HepG2 (cell line): ENCODE measurements around the gene PGK1. TPM values are rescaled to one million over a fixed set of nuclear protein-coding genes. Genes with fewer than 3 reads are reported as not detected.
A peak's percentile ranks its signal among the peaks of the same experiment; 100 is the strongest.

Experiments
- AFF4 ChIP-seq: sonication (generic); formaldehyde crosslinking; IDR thresholded peaks from 2 replicates; pipeline ENCODE4 v1.4.0; 2020; ENCODE audit warnings: missing genetic modification reagents
- ATF1 ChIP-seq: IDR thresholded peaks from 2 replicates; pipeline ENCODE4 v1.6.1; 2016; ENCODE audit warnings: mild to moderate bottlenecking, control low read depth
- BRF2 ChIP-seq: sonication (generic); formaldehyde crosslinking; IDR thresholded peaks from 2 replicates; pipeline ENCODE4 v1.8.1; 2022; ENCODE audit warnings: mild to moderate bottlenecking, missing genetic modification reagents
- CEBPG ChIP-seq: IDR thresholded peaks from 2 replicates; pipeline ENCODE4 v1.6.1; 2016
- KDM6A ChIP-seq: IDR thresholded peaks from 2 replicates; pipeline ENCODE4 v1.6.1; 2016; ENCODE audit warnings: low read depth
- KLF9 ChIP-seq: IDR thresholded peaks from 2 replicates; pipeline ENCODE4 v1.6.1; 2016; ENCODE audit warnings: low read depth
- MTF2 ChIP-seq: sonication (generic); formaldehyde crosslinking; IDR thresholded peaks from 2 replicates; pipeline ENCODE4 v1.5.0; 2020; ENCODE audit warnings: missing genetic modification reagents, borderline replicate concordance
- NBN ChIP-seq: fragments of 450-650 bp; conservative IDR thresholded peaks from 2 replicates; pipeline ENCODE4 v1.6.1; 2017
- PHF20 ChIP-seq: sonication (generic); formaldehyde crosslinking; IDR thresholded peaks from 2 replicates; pipeline ENCODE4 v1.5.0; 2020; ENCODE audit warnings: mild to moderate bottlenecking, missing genetic modification reagents
- SALL1 ChIP-seq: sonication (generic); formaldehyde crosslinking; IDR thresholded peaks from 2 replicates; pipeline ENCODE4 v1.8.0; 2022; ENCODE audit warnings: mild to moderate bottlenecking, missing genetic modification reagents
- SRSF9 ChIP-seq: fragments of 200-400 bp; formaldehyde crosslinking; IDR thresholded peaks from 2 replicates; pipeline ENCODE4 v1.6.1; 2018; ENCODE audit warnings: borderline replicate concordance, mild to moderate bottlenecking, low read depth, low read length; ENCODE audit not compliant: insufficient read depth, poor library complexity, severe bottlenecking
- TERF1 ChIP-seq: sonication (generic); formaldehyde crosslinking; IDR thresholded peaks from 2 replicates; pipeline ENCODE4 v1.8.0; 2022; ENCODE audit warnings: mild to moderate bottlenecking, missing genetic modification reagents, moderate library complexity
- ZBTB42 ChIP-seq: sonication (generic); formaldehyde crosslinking; IDR thresholded peaks from 2 replicates; pipeline ENCODE4 v1.5.0; 2020; ENCODE audit warnings: mild to moderate bottlenecking, missing genetic modification reagents
- ZNF225 ChIP-seq: sonication (generic); formaldehyde crosslinking; IDR thresholded peaks from 2 replicates; pipeline ENCODE4 v1.4.0; 2020; ENCODE audit warnings: mild to moderate bottlenecking, missing genetic modification reagents
- ZNF431 ChIP-seq: sonication (generic); formaldehyde crosslinking; IDR thresholded peaks from 2 replicates; pipeline ENCODE4 v1.9.0; 2022; ENCODE audit warnings: missing genetic modification reagents, low read depth, mild to moderate bottlenecking, borderline replicate concordance
- ZNF644 ChIP-seq: IDR thresholded peaks from 2 replicates; pipeline ENCODE4 v1.6.1; 2016; ENCODE audit warnings: low read depth
- ZNF703 ChIP-seq: sonication (generic); formaldehyde crosslinking; IDR thresholded peaks from 2 replicates; pipeline ENCODE4 v1.5.1; 2020; ENCODE audit warnings: missing genetic modification reagents, mild to moderate bottlenecking, moderate library complexity, borderline replicate concordance
- ZNF891 ChIP-seq: sonication (generic); formaldehyde crosslinking; IDR thresholded peaks from 2 replicates; pipeline ENCODE4 v1.5.0; 2020; ENCODE audit warnings: mild to moderate bottlenecking, missing genetic modification reagents
- polyA plus RNA-seq, 8 experiments: library from polyadenylated mRNA; depleted of rRNA in 3 of 8; stranded (reverse) in 7 of 8; unstranded in 1 of 8; fragments of >200 nt; fragmentation: Illumina TruSeq in 4 of 8; extraction: Trizol in 4 of 8; gene quantifications; 2 replicates each; pipeline versions ENCODE4 v1.2.1 to v1.2.3, GENCODE V29; 2011 to 2016; ENCODE audit warnings: low read depth in 4 of 8, missing spikeins in 1 of 8, mixed read lengths in 1 of 8; ENCODE audit not compliant: insufficient read depth in 1 of 8
- total RNA-seq, 5 experiments: library from RNA; depleted of rRNA; stranded (reverse); fragments of >200 nt; fragmentation: Illumina TruSeq; extraction: Trizol; gene quantifications; 2 replicates each; pipeline ENCODE4 v1.2.3, GENCODE V29; 2016; ENCODE audit warnings: low read depth in 1 of 5
- TF ChIP-seq, protein P1 (sequence below): sonication (generic); formaldehyde crosslinking; IDR thresholded peaks from 2 replicates; pipeline ENCODE4 v1.5.1; 2020; ENCODE audit warnings: missing genetic modification reagents, mild to moderate bottlenecking, borderline replicate concordance
- TF ChIP-seq, protein P2 (sequence below): sonication (generic); formaldehyde crosslinking; IDR thresholded peaks from 2 replicates; pipeline ENCODE4 v1.8.0; 2022; ENCODE audit warnings: mild to moderate bottlenecking, missing genetic modification reagents, moderate library complexity
- TF ChIP-seq, protein P3 (sequence below): IDR thresholded peaks from 2 replicates; pipeline ENCODE4 v1.6.1; 2016

Gene PGK1
- total and polyA plus RNA-seq, 2 of the 13 experiments (the other 11 are each of a cell fraction or from before 2014, with no cell fraction given) = 325 to 1,274 TPM

DNA sequence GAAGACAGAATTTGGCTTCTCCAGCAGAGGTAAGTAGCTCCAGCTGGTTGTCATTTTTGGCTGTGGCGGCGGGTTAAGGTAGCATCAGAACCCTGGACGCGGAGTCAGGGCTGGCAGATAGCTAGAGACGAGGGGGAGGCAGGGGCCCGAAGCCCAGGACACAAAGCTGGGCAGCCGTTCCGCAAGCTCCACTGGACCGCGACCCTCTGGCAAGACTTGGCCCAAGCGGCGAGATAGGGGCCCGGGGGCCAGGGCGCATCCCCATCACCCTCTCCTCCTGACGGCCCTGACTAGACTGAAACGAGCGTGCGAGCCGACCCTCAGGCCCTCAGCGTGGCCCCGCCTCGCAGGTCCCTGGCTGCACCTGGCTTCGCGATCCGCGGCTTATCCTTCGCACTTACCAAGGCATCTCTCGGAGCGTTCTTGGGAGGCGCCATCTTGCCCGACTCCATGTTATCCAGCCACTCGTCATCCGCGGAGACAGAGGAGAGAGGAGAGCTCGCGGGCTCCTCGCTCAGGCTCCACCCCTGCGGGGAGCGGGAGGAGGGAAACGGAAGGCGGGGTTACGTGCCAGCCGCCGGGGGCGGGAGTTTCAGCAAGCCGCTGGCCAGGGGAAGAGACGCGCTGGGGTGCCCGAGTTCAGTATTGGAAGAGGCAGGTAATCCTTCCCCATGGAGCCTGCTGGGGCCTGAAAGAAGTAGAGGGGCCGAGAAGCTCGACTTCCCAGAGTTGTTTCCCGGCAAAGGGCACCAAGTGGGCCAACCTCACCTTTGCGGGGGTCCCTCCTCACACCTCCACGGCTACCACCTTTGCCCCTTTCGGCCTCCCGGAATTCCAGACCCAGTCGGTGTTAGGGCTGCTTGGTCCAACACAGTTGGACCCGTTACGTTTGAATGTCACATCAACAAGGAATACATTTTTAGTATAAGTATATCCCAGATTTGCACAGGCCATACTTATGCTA lies 35.4 kb downstream of the PGK1 start, which contains the start of gene TAF9B (continued):
- TF ChIP-seq BRF2 = no peak
- TF ChIP-seq, protein P1, sequence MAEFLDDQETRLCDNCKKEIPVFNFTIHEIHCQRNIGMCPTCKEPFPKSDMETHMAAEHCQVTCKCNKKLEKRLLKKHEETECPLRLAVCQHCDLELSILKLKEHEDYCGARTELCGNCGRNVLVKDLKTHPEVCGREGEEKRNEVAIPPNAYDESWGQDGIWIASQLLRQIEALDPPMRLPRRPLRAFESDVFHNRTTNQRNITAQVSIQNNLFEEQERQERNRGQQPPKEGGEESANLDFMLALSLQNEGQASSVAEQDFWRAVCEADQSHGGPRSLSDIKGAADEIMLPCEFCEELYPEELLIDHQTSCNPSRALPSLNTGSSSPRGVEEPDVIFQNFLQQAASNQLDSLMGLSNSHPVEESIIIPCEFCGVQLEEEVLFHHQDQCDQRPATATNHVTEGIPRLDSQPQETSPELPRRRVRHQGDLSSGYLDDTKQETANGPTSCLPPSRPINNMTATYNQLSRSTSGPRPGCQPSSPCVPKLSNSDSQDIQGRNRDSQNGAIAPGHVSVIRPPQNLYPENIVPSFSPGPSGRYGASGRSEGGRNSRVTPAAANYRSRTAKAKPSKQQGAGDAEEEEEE (CRISPR knock-in tag) = no peak
- no peak for TF ChIP-seq ZNF891 (CRISPR knock-in tag)
- TF ChIP-seq AFF4 (CRISPR knock-in tag) = no peak
- peak; percentile 34; the same call in 1 of the 2 replicates for TF ChIP-seq ZNF431 (CRISPR knock-in tag)
- TF ChIP-seq ZNF703 = no peak
- TF ChIP-seq MTF2 (CRISPR knock-in tag) = no peak
- TF ChIP-seq, protein P2, sequence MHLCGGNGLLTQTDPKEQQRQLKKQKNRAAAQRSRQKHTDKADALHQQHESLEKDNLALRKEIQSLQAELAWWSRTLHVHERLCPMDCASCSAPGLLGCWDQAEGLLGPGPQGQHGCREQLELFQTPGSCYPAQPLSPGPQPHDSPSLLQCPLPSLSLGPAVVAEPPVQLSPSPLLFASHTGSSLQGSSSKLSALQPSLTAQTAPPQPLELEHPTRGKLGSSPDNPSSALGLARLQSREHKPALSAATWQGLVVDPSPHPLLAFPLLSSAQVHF (CRISPR knock-in tag) = no peak
- TF ChIP-seq PHF20 (CRISPR knock-in tag) = no peak
- 0 out of 2 replicates have a peak, but pooled peaks have one; percentile 15 for TF ChIP-seq ZNF644 (CRISPR knock-in tag)
- peak; percentile 73 for TF ChIP-seq SALL1 (CRISPR knock-in tag)
- TF ChIP-seq ZNF225 (CRISPR knock-in tag) = no peak
- no peak for TF ChIP-seq CEBPG (CRISPR knock-in tag)
- TF ChIP-seq TERF1 (CRISPR knock-in tag) = no peak
- TF ChIP-seq KLF9 (CRISPR knock-in tag) = no peak
- TF ChIP-seq ATF1 (CRISPR knock-in tag) = no peak
- TF ChIP-seq, protein P3, sequence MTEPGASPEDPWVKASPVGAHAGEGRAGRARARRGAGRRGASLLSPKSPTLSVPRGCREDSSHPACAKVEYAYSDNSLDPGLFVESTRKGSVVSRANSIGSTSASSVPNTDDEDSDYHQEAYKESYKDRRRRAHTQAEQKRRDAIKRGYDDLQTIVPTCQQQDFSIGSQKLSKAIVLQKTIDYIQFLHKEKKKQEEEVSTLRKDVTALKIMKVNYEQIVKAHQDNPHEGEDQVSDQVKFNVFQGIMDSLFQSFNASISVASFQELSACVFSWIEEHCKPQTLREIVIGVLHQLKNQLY (CRISPR knock-in tag) = no peak
- no peak for TF ChIP-seq ZBTB42 (CRISPR knock-in tag)
- TF ChIP-seq SRSF9 = no peak
- no peak for TF ChIP-seq KDM6A
- TF ChIP-seq NBN = no peak
